Stimulated activated naive B cell treated with anti-CD40 and anti-IgM and Interleukin-4, amounts not matched to agents 10 μg/mL and 1 μg/mL and 100 μg/mL, for 72 hours (primary cell): ENCODE data around the gene CCDC184.
"Not testable (repeated sequence)": the region's sequence is repeated elsewhere in the genome, so short reads cannot be mapped to it uniquely, and the experiment has no call there.

Source experiments
- ATAC-seq, 2 donors: fragments of 150-1000 bp; cut with Tn5 transposase; replicated peaks; 2 replicates each; pipeline ENCODE4 v1.10.0; 2021; ENCODE audit warnings: moderate library complexity in 1 of 2
- DNase-seq: peaks from one replicate; pipeline ENCODE4 v3.0.0; 2021
- H3K27ac Mint-ChIP-seq: one replicate; pipeline ENCODE4 v1.8.0; 2022; ENCODE audit warnings: mild to moderate bottlenecking, mixed read lengths
- H3K27me3 Mint-ChIP-seq, 2 donors: one replicate each; pipeline ENCODE4 v1.8.0; 2022; ENCODE audit warnings: mixed read lengths in 2 of 2
- H3K36me3 Mint-ChIP-seq, 2 donors: one replicate each; pipeline ENCODE4 v1.8.0; 2022; ENCODE audit warnings: mixed read lengths in 2 of 2, mild to moderate bottlenecking in 1 of 2
- H3K4me1 Mint-ChIP-seq, 2 donors: one replicate each; pipeline ENCODE4 v1.8.0; 2022; ENCODE audit warnings: mixed read lengths in 2 of 2, mild to moderate bottlenecking in 1 of 2
- H3K4me3 Mint-ChIP-seq, 2 donors: one replicate each; pipeline ENCODE4 v1.8.0; 2022; ENCODE audit warnings: mild to moderate bottlenecking in 2 of 2, mixed read lengths in 2 of 2, moderate library complexity in 1 of 2
- H3K9me3 Mint-ChIP-seq, 2 donors: one replicate each; pipeline ENCODE4 v1.8.0; 2022; ENCODE audit warnings: mixed read lengths in 2 of 2, mild to moderate bottlenecking in 1 of 2

Gene CCDC184

GRCh38 chr12:48183091-48183875 lies at the start of gene CCDC184:
TSS of gene CCDC184 (plus strand) at chr12:48183644. CDS start at chr12:48184123, 479 bp downstream.
- Mint-ChIP-seq H3K27me3 (peaks cover 35 to 50% of the 10 kb centered on the region in 2 donors), H3K27ac (peak within 1 kb of the TSS; percentile 87), H3K36me3 (peaks cover 0 to 3% of the 10 kb centered on the region in 2 donors), H3K4me3 (peak within 1 kb of the TSS; percentile 95 to 96), H3K9me3 (no peaks in the 10 kb centered on the region), H3K4me1 (peaks cover 30 to 33% of the 10 kb centered on the region in 2 donors)
- peak; percentile 67 to 79 for ATAC-seq
- DNase-seq: peak; percentile 58

- Mint-ChIP-seq H3K27me3 (no peaks in the 10 kb centered on the region), H3K9me3 (no peaks in the 10 kb centered on the region), H3K4me1 (no peaks in the 10 kb centered on the region), H3K36me3 (peaks cover 44 to 59% of the 10 kb centered on the region in 2 donors), H3K27ac (no peak overlapping the region), H3K4me3 (no peak overlapping the region)
- ATAC-seq (no peak), DNase-seq (no peak)
These were observed 48.4 kb upstream of the CCDC184 start for GRCh38 chr12:48135027-48135426.

GRCh38 chr12:48142818-48143674 lies 40.4 kb upstream of the CCDC184 start:
- DNase-seq (no peak), ATAC-seq (no peak)
- peaks cover 41 to 58% of the 10 kb centered on the region in 2 donors for H3K36me3 Mint-ChIP-seq
- no peaks in the 10 kb centered on the region for H3K27me3 Mint-ChIP-seq
- no peak overlapping the region for H3K4me3 Mint-ChIP-seq
- H3K4me1 Mint-ChIP-seq: no peaks in the 10 kb centered on the region
- no peaks in the 10 kb centered on the region for H3K9me3 Mint-ChIP-seq
- no peak overlapping the region for H3K27ac Mint-ChIP-seq

- Mint-ChIP-seq H3K27ac (peak overlapping the region; percentile 42), H3K4me1 (no peaks in the 10 kb centered on the region)
- ATAC-seq: no peak
These were observed 39.5 kb upstream of the CCDC184 start for GRCh38 chr12:48143898-48144297.

GRCh38 chr12:48145981-48146380 lies 37.5 kb upstream of the CCDC184 start:
- H3K36me3 Mint-ChIP-seq: peaks cover 37 to 70% of the 10 kb centered on the region in 2 donors
- no peaks in the 10 kb centered on the region for H3K4me1 Mint-ChIP-seq
- ATAC-seq (no peak), DNase-seq (no peak)
- no peaks in the 10 kb centered on the region for H3K9me3 Mint-ChIP-seq
- no peak overlapping the region for H3K4me3 Mint-ChIP-seq
- peak overlapping the region; percentile 57 for H3K27ac Mint-ChIP-seq
- H3K27me3 Mint-ChIP-seq: no peaks in the 10 kb centered on the region

More at GRCh38 chr12:48143898-48144297, 39.5 kb upstream of the CCDC184 start:
- Mint-ChIP-seq H3K36me3 (peaks cover 44 to 59% of the 10 kb centered on the region in 2 donors), H3K9me3 (no peaks in the 10 kb centered on the region), H3K4me3 (no peak overlapping the region), H3K27me3 (no peaks in the 10 kb centered on the region)
- DNase-seq: no peak

- no peaks in the 10 kb centered on the region for H3K9me3 Mint-ChIP-seq
- H3K27me3 Mint-ChIP-seq: no peaks in the 10 kb centered on the region
- H3K4me3 Mint-ChIP-seq: no peak overlapping the region
- peaks cover 18 to 41% of the 10 kb centered on the region in 2 donors for H3K36me3 Mint-ChIP-seq
- ATAC-seq (no peak), DNase-seq (no peak)
- H3K4me1 Mint-ChIP-seq: peaks cover 7 to 8% of the 10 kb centered on the region in 2 donors
- no peak overlapping the region for H3K27ac Mint-ChIP-seq
These were observed 32.2 kb upstream of the CCDC184 start for GRCh38 chr12:48151103-48151771.

DNA sequence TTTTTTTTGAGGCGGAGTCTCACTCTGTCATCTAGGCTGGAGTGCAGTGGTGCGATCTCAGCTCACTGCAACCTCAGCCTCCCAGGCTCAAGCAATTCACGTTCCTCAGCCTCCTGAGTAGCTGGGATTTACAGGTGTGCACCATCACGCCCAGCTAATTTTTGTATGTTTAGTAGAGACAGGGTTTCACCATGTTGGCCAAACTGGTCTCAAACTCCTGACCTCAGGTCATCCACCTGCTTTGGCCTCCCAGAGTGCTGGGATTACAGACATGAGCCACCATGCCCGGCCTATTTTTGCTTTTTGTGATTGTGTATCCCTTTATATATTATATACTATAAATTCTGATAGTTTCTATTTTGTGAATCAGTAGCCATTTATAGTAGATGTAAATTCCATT lies 27.7 kb upstream of the CCDC184 start:
- DNase-seq, H3K27me3 Mint-ChIP-seq, H3K4me3 Mint-ChIP-seq, H3K9me3 Mint-ChIP-seq, ATAC-seq, H3K27ac Mint-ChIP-seq: not testable (repeated sequence)
- H3K36me3 Mint-ChIP-seq: peaks cover 5 to 13% of the 10 kb centered on the region in 2 donors
- peaks cover 20 to 23% of the 10 kb centered on the region in 2 donors for H3K4me1 Mint-ChIP-seq

DNA sequence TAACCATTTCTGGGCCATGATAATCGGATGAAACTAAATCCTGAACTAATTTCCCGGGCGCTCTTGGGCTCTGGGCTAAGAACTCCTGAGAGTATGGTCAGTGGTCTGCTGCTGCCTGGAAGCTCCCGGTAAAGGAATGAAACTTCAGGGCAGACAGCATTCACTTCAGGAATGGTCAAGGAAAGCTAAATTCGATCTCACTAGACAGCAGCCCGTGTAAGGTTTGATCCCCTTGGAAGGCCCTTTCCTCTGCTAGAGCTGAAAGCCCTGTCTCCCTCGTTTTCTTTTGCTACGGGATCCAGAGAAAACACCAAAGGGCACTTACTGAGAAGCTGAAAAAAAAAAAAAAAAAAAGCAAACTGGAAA lies 26.8 kb upstream of the CCDC184 start:
- H3K4me1 Mint-ChIP-seq: peaks cover 20 to 23% of the 10 kb centered on the region in 2 donors
- H3K27me3 Mint-ChIP-seq: peaks cover 0 to under 1% of the 10 kb centered on the region in 2 donors
- peaks cover 5 to 12% of the 10 kb centered on the region in 2 donors for H3K36me3 Mint-ChIP-seq
- peak overlapping the region; percentile 93 to 95 for H3K4me3 Mint-ChIP-seq
- no peak for DNase-seq
- H3K27ac Mint-ChIP-seq: peak overlapping the region; percentile 88
- no peaks in the 10 kb centered on the region for H3K9me3 Mint-ChIP-seq
- no peak for ATAC-seq

DNA sequence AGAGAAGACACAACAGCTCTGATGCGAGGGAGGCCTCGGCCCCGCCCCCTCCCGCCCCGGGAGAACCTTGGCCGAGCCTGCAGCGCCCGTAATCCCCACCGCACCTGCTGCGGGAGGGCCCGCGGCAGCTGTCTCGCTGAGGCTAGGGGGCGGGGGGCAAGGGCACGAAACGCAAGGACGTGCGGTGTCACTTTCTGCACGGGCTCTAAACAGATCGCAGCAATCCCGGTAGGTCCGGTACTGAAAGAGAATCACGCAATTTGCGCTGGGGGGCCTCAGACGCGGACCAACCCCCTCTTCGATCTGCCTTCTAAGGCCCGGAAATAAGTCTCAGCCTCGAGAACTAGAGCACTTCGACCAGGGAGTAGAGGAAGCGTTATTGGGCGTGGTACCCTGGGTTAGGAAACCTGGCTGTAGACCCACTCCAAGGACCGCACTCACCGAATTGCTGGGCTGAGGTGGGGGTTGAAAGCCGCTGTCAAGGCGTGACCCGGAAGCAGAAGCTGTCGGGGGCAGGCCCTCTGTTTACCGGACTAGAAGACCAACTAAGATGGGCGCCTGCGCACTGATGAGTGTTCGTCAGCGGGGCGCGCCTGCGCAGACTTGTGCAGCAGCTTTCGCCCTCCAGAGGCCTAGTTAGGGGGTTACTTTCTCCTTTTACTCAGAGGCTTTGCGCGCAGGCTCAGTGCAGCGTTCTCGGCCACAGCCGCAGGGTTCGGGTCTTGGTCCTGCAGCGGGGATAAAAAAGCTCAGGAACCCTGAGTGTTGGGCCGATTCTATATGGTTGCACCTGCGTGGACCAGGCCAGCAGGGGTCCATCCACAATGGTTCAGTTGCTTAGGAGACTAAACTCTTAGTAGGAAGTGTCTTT lies 26.2 kb upstream of the CCDC184 start, which contains the start of gene ASB8:
ASB8 (minus strand) TSS at position 498 of the 871 bp plus-strand sequence. CDS start 4,019 bp downstream, outside the sequence.
- H3K27me3 Mint-ChIP-seq: peaks cover 0 to 4% of the 10 kb centered on the region in 2 donors
- H3K9me3 Mint-ChIP-seq: no peaks in the 10 kb centered on the region
- DNase-seq (peak; percentile 99), ATAC-seq (peak; percentile 96 to 97)
- peak within 1 kb of the TSS; percentile 97 for H3K27ac Mint-ChIP-seq
- H3K36me3 Mint-ChIP-seq: peaks cover 5 to 7% of the 10 kb centered on the region in 2 donors
- peaks cover 20 to 23% of the 10 kb centered on the region in 2 donors for H3K4me1 Mint-ChIP-seq
- peak within 1 kb of the TSS; percentile 93 to 95 for H3K4me3 Mint-ChIP-seq

DNA sequence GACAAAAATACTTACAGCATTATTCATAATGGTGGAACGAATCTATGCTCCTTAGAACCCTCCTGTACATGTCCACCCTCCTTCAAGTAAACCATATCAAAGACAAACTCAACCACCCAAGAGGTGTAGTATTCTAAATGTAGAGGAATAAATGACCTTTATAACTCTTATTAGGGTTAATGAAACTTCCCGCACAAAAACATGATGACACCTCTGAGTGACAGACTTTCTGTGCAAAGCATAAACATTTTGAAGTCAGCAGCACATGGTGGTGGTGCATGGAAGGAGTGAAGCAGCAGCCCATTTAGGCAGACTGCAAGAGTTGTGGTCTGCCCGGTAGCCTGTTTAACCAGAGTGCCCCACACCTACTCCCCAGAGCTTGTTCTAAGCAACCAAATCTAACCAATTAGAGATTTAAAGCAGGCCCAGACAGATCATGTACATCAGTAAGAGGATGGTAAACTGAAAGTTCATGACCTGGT lies 25.5 kb upstream of the CCDC184 start:
- no peak for ATAC-seq
- Mint-ChIP-seq H3K27ac (peak overlapping the region; percentile 97), H3K9me3 (no peaks in the 10 kb centered on the region), H3K4me1 (peaks cover 19 to 22% of the 10 kb centered on the region in 2 donors), H3K4me3 (peak overlapping the region; percentile 93 to 95), H3K27me3 (peaks cover 2 to 6% of the 10 kb centered on the region in 2 donors), H3K36me3 (peaks cover 5% of the 10 kb centered on the region in 2 donors)
- no peak for DNase-seq

DNA sequence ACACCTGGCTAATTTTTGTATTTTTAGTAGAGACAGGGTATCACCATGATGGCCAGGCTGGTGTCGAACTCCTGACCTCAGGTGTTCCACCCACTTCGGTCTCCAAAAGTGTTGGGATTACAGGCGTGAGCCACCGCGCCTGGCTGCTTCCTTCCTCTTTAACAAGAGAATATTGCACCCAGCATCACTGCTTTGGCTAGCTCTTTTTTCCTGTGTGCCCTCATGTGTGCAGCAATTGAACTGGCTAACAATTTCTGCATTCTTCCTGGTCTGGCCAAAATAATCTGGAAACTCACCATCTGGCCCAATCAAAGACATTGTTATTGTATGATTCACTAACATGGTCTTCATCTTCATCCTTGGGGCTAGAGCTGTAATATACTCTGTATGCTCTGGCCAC lies 23.4 kb upstream of the CCDC184 start:
- Mint-ChIP-seq H3K36me3 (no peaks in the 10 kb centered on the region), H3K9me3 (no peaks in the 10 kb centered on the region), H3K4me3 (no peak overlapping the region), H3K4me1 (peaks cover 13 to 17% of the 10 kb centered on the region in 2 donors), H3K27me3 (peaks cover 9 to 13% of the 10 kb centered on the region in 2 donors), H3K27ac (no peak overlapping the region)
- DNase-seq (no peak), ATAC-seq (no peak)

- DNase-seq (no peak), ATAC-seq (no peak)
- Mint-ChIP-seq H3K9me3 (no peaks in the 10 kb centered on the region), H3K27me3 (peaks cover 12 to 15% of the 10 kb centered on the region in 2 donors), H3K4me3 (no peak overlapping the region), H3K4me1 (peaks cover 13 to 17% of the 10 kb centered on the region in 2 donors), H3K27ac (no peak overlapping the region), H3K36me3 (no peaks in the 10 kb centered on the region)
These were observed 22.6 kb upstream of the CCDC184 start for GRCh38 chr12:48160807-48161206.

- no peak overlapping the region for H3K4me3 Mint-ChIP-seq
- no peak overlapping the region for H3K27ac Mint-ChIP-seq
- no peaks in the 10 kb centered on the region for H3K9me3 Mint-ChIP-seq
- H3K36me3 Mint-ChIP-seq: no peaks in the 10 kb centered on the region
- peaks cover 0 to 3% of the 10 kb centered on the region in 2 donors for H3K4me1 Mint-ChIP-seq
- ATAC-seq: no peak
- peaks cover 18 to 21% of the 10 kb centered on the region in 2 donors for H3K27me3 Mint-ChIP-seq
- no peak for DNase-seq
These were observed 20.2 kb upstream of the CCDC184 start for GRCh38 chr12:48163150-48163747.
